Spleen (tissue), 11 donors: Measurements from ENCODE around the gene KIAA1586. TPM values are rescaled to one million over a fixed set of nuclear protein-coding genes. Genes with fewer than 3 reads are reported as not detected.

Experiments used
- DNase-seq: peaks from one replicate; pipeline ENCODE4 v3.0.0-alpha.2; 2020
- H3K27ac ChIP-seq, 8 donors: fragments of 200-600 bp; sonication (generic) in 7 of 8; 1 replicate in 4 of 8; 2 replicates in 4 of 8; pipeline versions ENCODE4 v1.5.0 to v1.8.0; 2016 to 2021; ENCODE audit warnings: inconsistent platforms in 4 of 8, mild to moderate bottlenecking in 4 of 8, moderate library complexity in 1 of 8
- H3K27me3 ChIP-seq, 7 donors: fragments of 200-600 bp; sonication (generic) in 6 of 7; replicated peaks in 1 of 7; 1 replicate in 4 of 7; 2 replicates in 3 of 7; pipeline versions ENCODE4 v1.5.0 to v1.8.0; 2016 to 2021; ENCODE audit warnings: inconsistent platforms in 3 of 7, mild to moderate bottlenecking in 1 of 7
- H3K36me3 ChIP-seq, 6 donors: fragments of 200-600 bp; sonication (generic) in 5 of 6; 1 replicate in 4 of 6; 2 replicates in 2 of 6; pipeline versions ENCODE4 v1.5.0 to v1.8.0; 2016 to 2021; ENCODE audit warnings: inconsistent platforms in 2 of 6
- H3K4me1 ChIP-seq, 6 donors: fragments of 200-600 bp; sonication (generic) in 5 of 6; 1 replicate in 3 of 6; 2 replicates in 3 of 6; pipeline versions ENCODE4 v1.5.0 to v1.8.0; 2016 to 2021; ENCODE audit warnings: inconsistent platforms in 3 of 6
- H3K4me3 ChIP-seq, 8 donors: fragments of 200-600 bp; sonication (generic) in 7 of 8; 1 replicate in 4 of 8; 2 replicates in 4 of 8; pipeline versions ENCODE4 v1.5.0 to v1.8.0; 2016 to 2021; ENCODE audit warnings: inconsistent platforms in 4 of 8, mild to moderate bottlenecking in 4 of 8, moderate library complexity in 2 of 8
- H3K9me3 ChIP-seq, 8 donors: fragments of 200-600 bp; sonication (generic) in 7 of 8; 1 replicate in 4 of 8; 2 replicates in 4 of 8; pipeline versions ENCODE4 v1.5.0 to v1.8.0; 2016 to 2021; ENCODE audit warnings: inconsistent platforms in 4 of 8
- POLR2A ChIP-seq, 3 donors: fragments of 450-650 bp; IDR thresholded peaks; one replicate each; pipeline ENCODE4 v1.5.1; 2017; ENCODE audit warnings: antibody characterized with exemption in 3 of 3, mild to moderate bottlenecking in 1 of 3
- POLR2AphosphoS5 ChIP-seq, 3 donors: sonication (generic); formaldehyde crosslinking; IDR thresholded peaks; one replicate each; pipeline ENCODE4 v1.5.1; 2017; ENCODE audit warnings: antibody characterized with exemption in 3 of 3
- WGBS, 5 donors: extraction: QIAGEN DNeasy Blood & Tissue Kit in 3 of 5; methylation state at CpG; one replicate each; pipeline versions ENCODE4 v1.1.5 to v1.1.7; 2013 to 2018; 5-methylcytosine and 5-hydroxymethylcytosine counted together
- intact Hi-C: fragments of 100-400 bp; cut with DNase I; formaldehyde crosslinking; loops from one replicate; pipeline ENCODE4 v1.15.0; 2023; ENCODE audit warnings: low total_unique reads
- polyA plus RNA-seq, 3 donors: library from polyadenylated mRNA; stranded (reverse); fragments of 200-250 nt; gene quantifications; one replicate each; pipeline ENCODE4 v1.2.1, GENCODE V29; 2013
- total RNA-seq, 7 donors: library from RNA; depleted of rRNA in 3 of 7; stranded (reverse); fragments of >200 nt in 3 of 7; fragmentation: NEBNext Ultra II Directional in 4 of 7; extraction: Animal tissue kit (Norgen Biotek cat#: 25700) in 4 of 7; gene quantifications; one replicate each; pipeline versions ENCODE4 v1.1.0 to v1.2.1, GENCODE V29; 2016 to 2021
- TF ChIP-seq, protein P1 (sequence below), 11 experiments: fragments of 200-600 bp in 7 of 11; fragments of 450-650 bp in 4 of 11; sonication (generic) in 4 of 11; IDR thresholded peaks in 8 of 11; conservative IDR thresholded peaks in 3 of 11; 1 replicate in 7 of 11; 2 replicates in 4 of 11; pipeline versions ENCODE4 v1.4.0 to v1.8.0; 2016 to 2021; ENCODE audit warnings: antibody characterized with exemption in 11 of 11, inconsistent platforms in 4 of 11, mild to moderate bottlenecking in 1 of 11
- donor health status: healthy with polysubstance abuse.
- donor health status: DM: no; HTN: no; CAD: no; lungs with moderate emphysema.
- donor health status: DM: no; HTN: no; CAD: no.
- donor health status: Bipolar disorder and iron deficiency.
- donor health status: healthy.
- donor health status: DM: no; HTN: no; CAD: no.
- donor health status: DM: yes; HTN: yes; CAD: no.

KIAA1586 gene
- total and polyA plus RNA-seq, 10 donors = 2.6 to 19.8 (median 15.4) TPM

- intact Hi-C loops = no loop called here
- H3K4me1 ChIP-seq = no peaks in the 10 kb centered on the region
- DNase-seq = no peak
- H3K27ac ChIP-seq = no peak overlapping the region
- H3K27me3 ChIP-seq = no peaks in the 10 kb centered on the region
- TF ChIP-seq, protein P1, sequence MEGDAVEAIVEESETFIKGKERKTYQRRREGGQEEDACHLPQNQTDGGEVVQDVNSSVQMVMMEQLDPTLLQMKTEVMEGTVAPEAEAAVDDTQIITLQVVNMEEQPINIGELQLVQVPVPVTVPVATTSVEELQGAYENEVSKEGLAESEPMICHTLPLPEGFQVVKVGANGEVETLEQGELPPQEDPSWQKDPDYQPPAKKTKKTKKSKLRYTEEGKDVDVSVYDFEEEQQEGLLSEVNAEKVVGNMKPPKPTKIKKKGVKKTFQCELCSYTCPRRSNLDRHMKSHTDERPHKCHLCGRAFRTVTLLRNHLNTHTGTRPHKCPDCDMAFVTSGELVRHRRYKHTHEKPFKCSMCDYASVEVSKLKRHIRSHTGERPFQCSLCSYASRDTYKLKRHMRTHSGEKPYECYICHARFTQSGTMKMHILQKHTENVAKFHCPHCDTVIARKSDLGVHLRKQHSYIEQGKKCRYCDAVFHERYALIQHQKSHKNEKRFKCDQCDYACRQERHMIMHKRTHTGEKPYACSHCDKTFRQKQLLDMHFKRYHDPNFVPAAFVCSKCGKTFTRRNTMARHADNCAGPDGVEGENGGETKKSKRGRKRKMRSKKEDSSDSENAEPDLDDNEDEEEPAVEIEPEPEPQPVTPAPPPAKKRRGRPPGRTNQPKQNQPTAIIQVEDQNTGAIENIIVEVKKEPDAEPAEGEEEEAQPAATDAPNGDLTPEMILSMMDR (IDR thresholded peaks at IDR 0.05 in 8 of 11, conservative IDR thresholded peaks at IDR 0.05 in 3 of 11) = no peak
- TF ChIP-seq POLR2AphosphoS5 (IDR thresholded peaks at IDR 0.05) (no peak), POLR2A (IDR thresholded peaks at IDR 0.05) (no peak)
- WGBS, 5 donors = 83 to 95% (median 89%) methylated on average over 1 of the region's 1 CpG
- H3K4me3 ChIP-seq = no peak overlapping the region
- no peaks in the 10 kb centered on the region for H3K9me3 ChIP-seq
- no peaks in the 10 kb centered on the region for H3K36me3 ChIP-seq
Measured at GRCh38 chr6:57017841-57018240, 28.7 kb upstream of the KIAA1586 start.

DNA sequence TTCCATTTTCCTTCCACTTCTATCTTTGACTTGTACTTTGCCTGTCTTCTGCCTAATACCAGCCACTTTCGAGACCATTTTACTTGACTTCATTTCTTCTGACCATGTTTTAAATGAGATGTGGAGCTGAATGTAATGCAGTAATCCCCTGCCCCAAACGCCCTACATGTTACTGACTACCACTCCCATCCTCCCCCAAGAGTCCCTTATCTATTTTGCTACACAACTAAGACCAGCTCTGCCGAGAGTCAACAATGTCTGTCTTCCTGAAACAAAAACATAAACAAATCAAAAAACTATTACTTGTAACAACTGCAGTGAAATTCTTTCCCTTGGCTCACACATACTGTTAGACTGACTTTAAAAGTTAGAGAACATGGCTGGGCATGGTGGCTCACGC lies 27.1 kb upstream of the KIAA1586 start:
- DNase-seq = no peak
- peaks cover 0 to 13% (median 11%) of the 10 kb centered on the region in 8 donors for H3K9me3 ChIP-seq
- no peaks in the 10 kb centered on the region for H3K4me1 ChIP-seq
- no peak overlapping the region for H3K27ac ChIP-seq
- no peaks in the 10 kb centered on the region for H3K36me3 ChIP-seq
- 75 to 88% (median 85%) methylated on average over 4 of the region's 4 CpGs for WGBS, 5 donors
- H3K27me3 ChIP-seq = no peaks in the 10 kb centered on the region
- no peak overlapping the region for H3K4me3 ChIP-seq
- intact Hi-C loops = no loop called here
- TF ChIP-seq, protein P1 (IDR thresholded peaks at IDR 0.05 in 8 of 11, conservative IDR thresholded peaks at IDR 0.05 in 3 of 11) = no peak

GRCh38 chr6:57021086-57021720 lies 25.3 kb upstream of the KIAA1586 start:
- DNase-seq = no peak
- intact Hi-C loops = loop anchor here (10.0 kb wide), 1 partner anchor 116 kb away; no protein-coding TSS in a partner anchor
- no peaks in the 10 kb centered on the region for H3K27me3 ChIP-seq
- H3K4me1 ChIP-seq = no peaks in the 10 kb centered on the region
- H3K4me3 ChIP-seq = no peak overlapping the region
- no peaks in the 10 kb centered on the region for H3K36me3 ChIP-seq
- WGBS, 5 donors = 10 to 25% (median 15%) methylated on average over 1 of the region's 1 CpG
- H3K27ac ChIP-seq = no peak overlapping the region
- peaks cover 0 to 30% (median 28%) of the 10 kb centered on the region in 8 donors for H3K9me3 ChIP-seq
- TF ChIP-seq POLR2A (IDR thresholded peaks at IDR 0.05) (no peak), POLR2AphosphoS5 (IDR thresholded peaks at IDR 0.05) (no peak)
- TF ChIP-seq, protein P1 (IDR thresholded peaks at IDR 0.05 in 8 of 11, conservative IDR thresholded peaks at IDR 0.05 in 3 of 11) = peak in 9 of 11 experiments; percentile 14 to 56 (median 46)

GRCh38 chr6:57024321-57024720 lies 22.2 kb upstream of the KIAA1586 start:
- TF ChIP-seq POLR2A (IDR thresholded peaks at IDR 0.05) (no peak), POLR2AphosphoS5 (IDR thresholded peaks at IDR 0.05) (no peak)
- TF ChIP-seq, protein P1 (IDR thresholded peaks at IDR 0.05 in 8 of 11, conservative IDR thresholded peaks at IDR 0.05 in 3 of 11) = no peak
- no peak overlapping the region for H3K27ac ChIP-seq
- no peak for DNase-seq
- no peaks in the 10 kb centered on the region for H3K27me3 ChIP-seq
- intact Hi-C loops = loop anchor here (10.0 kb wide), 1 partner anchor 120 kb away; no protein-coding TSS in a partner anchor
- H3K9me3 ChIP-seq = peaks cover 0 to 31% (median 28%) of the 10 kb centered on the region in 8 donors
- WGBS, 5 donors = 70 to 82% (median 72%) methylated on average over 2 of the region's 2 CpGs
- H3K4me1 ChIP-seq = no peaks in the 10 kb centered on the region
- no peaks in the 10 kb centered on the region for H3K36me3 ChIP-seq
- H3K4me3 ChIP-seq = no peak overlapping the region
